Esophagus squamous epithelium (tissue), 5 donors: Measurements from ENCODE around the gene UBE2Q2. TPM values are rescaled to one million over a fixed set of nuclear protein-coding genes. Genes with fewer than 3 reads are reported as not detected.
"Not testable (repeated sequence)": the region's sequence is repeated elsewhere in the genome, so short reads cannot be mapped to it uniquely, and the experiment has no call there.

Experiments
- DNase-seq: peaks from one replicate; lab custom pipeline; 2025; lab: John Stamatoyannopoulos, UW
- H3K27ac ChIP-seq, 4 donors: fragments of 200-600 bp; sonication (generic); one replicate each; pipeline ENCODE4 v1.5.1; 2016 to 2019; ENCODE audit warnings: mild to moderate bottlenecking in 1 of 4
- H3K27me3 ChIP-seq, 4 donors: fragments of 200-600 bp; sonication (generic); 1 replicate in 3 of 4; 2 replicates in 1 of 4; pipeline versions ENCODE4 v1.5.1 to v1.6.0; 2017 to 2021; ENCODE audit warnings: antibody characterized with exemption in 1 of 4
- H3K36me3 ChIP-seq, 3 donors: fragments of 200-600 bp; sonication (generic); one replicate each; pipeline ENCODE4 v1.5.1; 2016 to 2019
- H3K4me1 ChIP-seq, 3 donors: fragments of 200-600 bp; sonication (generic); one replicate each; pipeline ENCODE4 v1.5.1; 2017 to 2019
- H3K4me3 ChIP-seq, 4 donors: fragments of 200-600 bp; sonication (generic); 1 replicate in 3 of 4; 2 replicates in 1 of 4; pipeline ENCODE4 v1.5.1; 2016 to 2019; ENCODE audit warnings: mild to moderate bottlenecking in 2 of 4, moderate library complexity in 1 of 4
- H3K9me3 ChIP-seq, 3 donors: fragments of 200-600 bp; sonication (generic); one replicate each; pipeline ENCODE4 v1.5.1; 2016 to 2019
- POLR2A ChIP-seq, 4 donors: fragments of 450-650 bp; IDR thresholded peaks; one replicate each; pipeline ENCODE4 v1.6.1; 2017; ENCODE audit warnings: antibody characterized with exemption in 4 of 4, mild to moderate bottlenecking in 4 of 4, moderate library complexity in 3 of 4
- WGBS, 2 donors: methylation state at CpG; one replicate each; pipeline ENCODE4 v1.1.5; 2018; 5-methylcytosine and 5-hydroxymethylcytosine counted together
- intact Hi-C: fragments of 100-400 bp; cut with DNase I; formaldehyde crosslinking; loops from one replicate; pipeline ENCODE4 v1.15.0; 2022
- total RNA-seq, 4 donors: library from RNA; depleted of rRNA; stranded (reverse); fragments of >200 nt; gene quantifications; one replicate each; pipeline ENCODE4 v1.1.0, GENCODE V29; 2016
- TF ChIP-seq, protein P1 (sequence below), 6 experiments: fragments of 450-650 bp in 4 of 6; fragments of 200-600 bp in 2 of 6; sonication (generic) in 2 of 6; IDR thresholded peaks; one replicate each; pipeline ENCODE4 v1.5.1; 2016 to 2019; ENCODE audit warnings: antibody characterized with exemption in 6 of 6, mild to moderate bottlenecking in 4 of 6, moderate library complexity in 4 of 6
- donor health status: DM: yes; HTN: yes; CAD: no.

Gene UBE2Q2
- total RNA-seq, 4 donors from 2014 or later = 9.1 to 40.2 (median 25.6) TPM

DNA sequence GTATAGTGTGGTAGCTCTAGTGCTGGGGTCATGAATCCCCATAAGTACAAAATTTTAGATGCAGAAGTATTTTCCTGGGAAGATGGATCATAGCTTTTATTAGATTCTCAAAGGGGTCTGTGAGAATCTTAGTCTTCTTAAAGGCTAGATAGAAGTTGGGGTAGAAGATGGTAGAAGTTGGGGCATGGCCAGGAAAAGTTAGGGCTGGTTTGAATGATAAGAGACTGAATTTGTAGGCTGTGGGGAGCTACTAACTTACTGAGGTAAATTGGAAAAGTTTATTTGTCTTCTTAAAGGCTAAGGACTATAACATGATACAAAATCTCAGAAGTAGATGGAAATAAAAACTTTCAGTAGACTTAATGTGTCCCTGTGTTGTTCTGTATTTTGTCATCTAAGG lies 1.6 kb upstream of the UBE2Q2 start:
- Histone ChIP-seq H3K27ac (no peak overlapping the region), H3K4me1 (peaks cover 19 to 54% (median 24%) of the 10 kb centered on the region in 3 donors), H3K27me3 (no peaks in the 10 kb centered on the region), H3K4me3 (no peak overlapping the region), H3K9me3 (no peaks in the 10 kb centered on the region), H3K36me3 (no peaks in the 10 kb centered on the region)
- DNase-seq = no peak
- TF ChIP-seq POLR2A (IDR thresholded peaks at IDR 0.05) = no peak
- TF ChIP-seq, protein P1, sequence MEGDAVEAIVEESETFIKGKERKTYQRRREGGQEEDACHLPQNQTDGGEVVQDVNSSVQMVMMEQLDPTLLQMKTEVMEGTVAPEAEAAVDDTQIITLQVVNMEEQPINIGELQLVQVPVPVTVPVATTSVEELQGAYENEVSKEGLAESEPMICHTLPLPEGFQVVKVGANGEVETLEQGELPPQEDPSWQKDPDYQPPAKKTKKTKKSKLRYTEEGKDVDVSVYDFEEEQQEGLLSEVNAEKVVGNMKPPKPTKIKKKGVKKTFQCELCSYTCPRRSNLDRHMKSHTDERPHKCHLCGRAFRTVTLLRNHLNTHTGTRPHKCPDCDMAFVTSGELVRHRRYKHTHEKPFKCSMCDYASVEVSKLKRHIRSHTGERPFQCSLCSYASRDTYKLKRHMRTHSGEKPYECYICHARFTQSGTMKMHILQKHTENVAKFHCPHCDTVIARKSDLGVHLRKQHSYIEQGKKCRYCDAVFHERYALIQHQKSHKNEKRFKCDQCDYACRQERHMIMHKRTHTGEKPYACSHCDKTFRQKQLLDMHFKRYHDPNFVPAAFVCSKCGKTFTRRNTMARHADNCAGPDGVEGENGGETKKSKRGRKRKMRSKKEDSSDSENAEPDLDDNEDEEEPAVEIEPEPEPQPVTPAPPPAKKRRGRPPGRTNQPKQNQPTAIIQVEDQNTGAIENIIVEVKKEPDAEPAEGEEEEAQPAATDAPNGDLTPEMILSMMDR (IDR thresholded peaks at IDR 0.05) = no peak
- intact Hi-C loops = no loop called here

DNA sequence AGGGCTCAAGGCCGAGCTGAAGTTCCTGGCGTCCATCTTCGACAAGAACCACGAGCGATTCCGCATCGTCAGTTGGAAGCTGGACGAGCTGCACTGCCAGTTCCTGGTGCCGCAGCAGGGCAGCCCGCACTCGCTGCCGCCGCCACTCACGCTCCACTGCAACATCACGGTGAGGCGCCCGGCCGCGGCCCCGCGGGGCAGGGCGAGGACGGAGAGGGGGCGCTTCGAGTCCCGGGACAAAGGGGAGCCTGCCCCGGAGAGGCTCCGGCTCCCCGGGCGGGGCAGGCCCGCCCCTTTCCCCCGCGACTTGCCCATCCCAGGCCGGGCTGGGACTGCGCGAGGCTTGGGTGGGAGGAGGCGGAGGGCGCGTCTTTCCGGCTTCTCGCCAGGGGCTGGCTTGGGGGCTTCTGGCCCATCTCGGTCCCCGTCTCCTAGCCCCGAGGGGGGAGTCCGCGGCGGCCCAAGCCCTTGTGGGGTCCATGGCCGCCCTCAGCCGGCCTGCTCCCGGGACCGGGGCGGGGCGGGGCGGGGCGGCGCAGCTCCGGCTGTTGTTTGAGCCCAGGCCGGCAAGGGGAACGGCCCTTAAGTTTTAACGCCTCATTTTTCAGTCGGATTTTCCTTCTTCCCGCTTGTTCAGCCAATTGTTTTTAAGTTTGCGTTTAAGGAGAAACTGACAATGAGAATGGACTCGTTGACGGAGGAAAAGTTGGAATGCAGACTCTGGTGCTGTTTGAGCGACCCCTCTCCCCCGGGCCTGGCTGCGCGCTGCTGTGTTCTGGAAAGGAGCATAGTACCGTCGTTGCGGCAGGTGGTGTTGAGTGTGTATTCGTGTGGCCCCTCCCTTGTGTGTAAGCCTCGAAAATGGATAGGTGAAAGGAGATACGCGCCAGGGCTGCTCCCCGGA lies 683 bp downstream of the UBE2Q2 start:
- Histone ChIP-seq H3K4me1 (peaks cover 13 to 65% (median 21%) of the 10 kb centered on the region in 3 donors), H3K9me3 (no peaks in the 10 kb centered on the region), H3K4me3 (peak overlapping the region; percentile 70 to 99 (median 88)), H3K36me3 (no peaks in the 10 kb centered on the region), H3K27ac (peak overlapping the region; percentile 93 to 97 (median 96)), H3K27me3 (no peaks in the 10 kb centered on the region)
- WGBS, 2 donors = 0% methylated on average over 10 to 15 of the region's 77 CpGs
- TF ChIP-seq, protein P1 (IDR thresholded peaks at IDR 0.05) = no peak
- TF ChIP-seq POLR2A (IDR thresholded peaks at IDR 0.05) = peak in 2 of 4 donors; percentile 12 to 52
- DNase-seq = no peak
- intact Hi-C loops = no loop called here

DNA sequence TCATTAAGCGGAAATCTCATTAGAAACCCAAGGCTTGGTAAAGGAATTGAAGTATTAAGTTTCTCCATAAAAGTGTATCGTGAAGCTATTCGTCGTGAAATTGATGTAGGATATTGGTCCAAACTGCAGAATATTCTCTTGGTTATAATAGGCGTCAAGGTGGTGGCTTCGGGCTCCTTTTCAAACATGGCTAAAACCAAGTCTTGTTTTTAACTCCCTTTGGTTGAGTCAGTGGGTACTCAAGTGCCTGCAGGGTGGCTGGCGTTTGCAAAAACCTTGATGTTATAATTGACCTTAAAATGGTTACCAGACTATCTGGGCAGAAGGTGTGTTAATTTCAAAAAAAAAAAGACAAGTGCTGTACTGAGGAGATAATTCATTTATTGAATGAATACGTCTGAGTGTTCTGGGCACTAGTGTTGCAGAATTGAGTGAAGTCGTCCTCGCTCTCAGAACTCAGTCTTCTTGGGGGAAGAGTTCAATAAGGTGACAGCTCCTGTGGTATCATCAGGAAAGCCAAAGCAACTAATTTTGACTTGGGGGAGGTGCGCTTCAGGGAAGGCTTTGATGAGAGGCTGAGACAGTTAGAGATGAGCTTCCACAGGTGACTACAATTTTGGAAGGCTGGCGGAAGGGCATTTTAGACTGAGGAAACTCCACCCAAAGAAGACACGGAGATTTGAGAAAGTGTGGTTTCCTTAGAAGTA lies 1.5 kb downstream of the UBE2Q2 start:
- peaks cover 13 to 65% (median 21%) of the 10 kb centered on the region in 3 donors for H3K4me1 ChIP-seq
- H3K27me3 ChIP-seq = no peaks in the 10 kb centered on the region
- peak overlapping the region; percentile 70 to 99 (median 88) for H3K4me3 ChIP-seq
- no peak for DNase-seq
- peak overlapping the region; percentile 93 to 97 (median 96) for H3K27ac ChIP-seq
- WGBS, 2 donors = 36 to 39% methylated on average over 13 of the region's 13 CpGs
- TF ChIP-seq POLR2A (IDR thresholded peaks at IDR 0.05) = no peak
- TF ChIP-seq, protein P1 (IDR thresholded peaks at IDR 0.05) = no peak
- H3K36me3 ChIP-seq = no peaks in the 10 kb centered on the region
- no peaks in the 10 kb centered on the region for H3K9me3 ChIP-seq
- intact Hi-C loops = no loop called here

DNA sequence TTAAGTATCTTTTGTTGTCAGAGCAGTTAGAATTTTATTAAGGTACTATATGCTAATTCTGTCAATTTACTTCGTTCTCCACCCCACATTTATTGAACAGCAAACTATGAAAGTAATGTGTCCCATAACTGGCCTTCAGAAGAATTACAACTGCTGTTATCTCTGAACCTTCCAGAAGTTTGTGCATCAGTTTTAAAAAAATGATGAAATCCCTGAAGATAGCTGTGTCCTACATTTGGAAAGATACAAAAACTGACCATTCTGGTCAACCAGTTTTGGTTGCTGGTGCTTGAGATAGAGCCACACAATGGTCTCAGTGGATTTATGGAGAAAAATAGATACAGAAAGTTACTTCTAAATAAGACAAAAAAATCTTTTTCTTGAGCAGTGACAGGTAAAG lies 5.9 kb downstream of the UBE2Q2 start:
- H3K27me3 ChIP-seq = no peaks in the 10 kb centered on the region
- H3K4me1 ChIP-seq = peaks cover 13 to 44% (median 21%) of the 10 kb centered on the region in 3 donors
- TF ChIP-seq POLR2A (IDR thresholded peaks at IDR 0.05) = no peak
- TF ChIP-seq, protein P1 (IDR thresholded peaks at IDR 0.05) = no peak
- H3K27ac ChIP-seq = no peak overlapping the region
- intact Hi-C loops = no loop called here
- DNase-seq = no peak
- no peak overlapping the region for H3K4me3 ChIP-seq
- no peaks in the 10 kb centered on the region for H3K36me3 ChIP-seq
- no peaks in the 10 kb centered on the region for H3K9me3 ChIP-seq
- WGBS, 2 donors = 79 to 85% methylated on average over 1 of the region's 1 CpG

DNA sequence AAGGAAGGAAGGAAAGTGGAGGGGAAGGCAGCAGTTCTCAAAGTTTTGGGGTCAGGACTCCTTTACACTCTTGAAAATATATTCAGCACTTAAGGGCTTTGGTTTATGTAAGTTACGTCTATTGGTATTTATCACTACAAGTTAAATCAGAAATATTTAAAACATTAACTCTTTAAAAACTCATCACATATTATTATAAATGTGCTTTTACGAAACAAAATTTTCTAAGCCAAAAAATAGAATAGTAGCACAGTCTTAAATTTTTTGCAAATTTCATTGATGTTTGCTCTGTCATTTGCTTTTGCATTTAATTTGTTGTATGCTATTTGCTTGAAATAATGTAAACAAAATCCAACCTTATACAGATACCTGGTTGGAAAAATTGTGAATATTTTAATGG lies 7.5 kb downstream of the UBE2Q2 start:
- DNase-seq = no peak
- H3K27me3 ChIP-seq = no peaks in the 10 kb centered on the region
- WGBS, 2 donors = 94 to 99% methylated on average over 2 of the region's 2 CpGs
- H3K27ac ChIP-seq = no peak overlapping the region
- no peak overlapping the region for H3K4me3 ChIP-seq
- intact Hi-C loops = no loop called here
- peaks cover under 1 to 28% (median 10%) of the 10 kb centered on the region in 3 donors for H3K4me1 ChIP-seq
- H3K36me3 ChIP-seq = peaks cover 0 to 14% (median 0%) of the 10 kb centered on the region in 3 donors
- TF ChIP-seq POLR2A (IDR thresholded peaks at IDR 0.05) = no peak
- TF ChIP-seq, protein P1 (IDR thresholded peaks at IDR 0.05) = no peak
- no peaks in the 10 kb centered on the region for H3K9me3 ChIP-seq

DNA sequence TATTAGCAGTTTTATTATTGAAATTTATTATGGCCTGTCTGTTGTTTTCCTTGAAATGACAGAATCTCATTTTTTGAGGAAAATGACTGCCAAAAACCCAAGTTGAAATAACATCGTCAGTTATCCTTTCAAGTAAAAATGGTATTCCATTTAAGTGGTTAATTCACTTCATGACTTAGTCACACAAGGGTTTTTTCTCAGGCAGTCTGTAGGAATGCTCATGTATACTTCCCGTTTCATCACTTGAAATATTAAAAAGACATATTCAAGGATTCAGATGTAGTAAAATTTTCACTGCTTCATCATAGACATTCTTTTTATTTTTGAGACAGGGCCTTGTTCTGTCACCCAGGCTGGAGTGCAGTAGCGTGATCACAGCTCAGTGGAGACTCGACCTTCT lies 8.3 kb downstream of the UBE2Q2 start:
- 90 to 96% methylated on average over 4 of the region's 4 CpGs for WGBS, 2 donors
- Histone ChIP-seq H3K4me1 (peaks cover 0 to 20% (median 5%) of the 10 kb centered on the region in 3 donors), H3K36me3 (peaks cover 0 to 20% (median 0%) of the 10 kb centered on the region in 3 donors)
- intact Hi-C loops, H3K27me3 ChIP-seq, H3K9me3 ChIP-seq, H3K4me3 ChIP-seq, H3K27ac ChIP-seq, DNase-seq: not testable (repeated sequence)
